Daoy (cell line): ENCODE results near the gene PCYT2. TPM values are rescaled to one million over a fixed set of nuclear protein-coding genes. Genes with fewer than 3 reads are reported as not detected.
"Not testable (repeated sequence)": the region's sequence is repeated elsewhere in the genome, so short reads cannot be mapped to it uniquely, and the experiment has no call there.

Source experiments
- DNase-seq: peaks from one replicate; pipeline ENCODE4 v3.0.0-alpha.2; 2015; ENCODE audit warnings: low read depth
- total RNA-seq: library from RNA; depleted of rRNA; stranded (reverse); fragments of >200 nt; shearing (Covaris generic); gene quantifications from 2 replicates; pipeline ENCODE4 v1.2.3, GENCODE V29; 2014; rRNA removed

Gene PCYT2
- total RNA-seq = 17.9 and 34.9 TPM in 2 replicates

GRCh38 chr17:81911277-81911961 lies at the start of gene PCYT2:
PCYT2 (minus strand) TSS chr17:81911399; CDS start chr17:81911355, 44 bp downstream.
- DNase-seq = peak; percentile 94

GRCh38 chr17:81960130-81960958 lies 49.1 kb upstream of the PCYT2 start:
- peak; percentile 32 for DNase-seq

GRCh38 chr17:81959362-81960129 lies 48.3 kb upstream of the PCYT2 start:
- DNase-seq = peak; percentile 76

GRCh38 chr17:81958633-81959342 lies 47.6 kb upstream of the PCYT2 start:
- DNase-seq = no peak

- DNase-seq = no peak
These were observed 46.7 kb upstream of the PCYT2 start for GRCh38 chr17:81957691-81958432.

GRCh38 chr17:81956607-81957589 lies 45.7 kb upstream of the PCYT2 start:
- DNase-seq = no peak

- no peak for DNase-seq
These were observed 44.8 kb upstream of the PCYT2 start for GRCh38 chr17:81955756-81956544.

- DNase-seq = no peak
These were observed 44.0 kb upstream of the PCYT2 start for GRCh38 chr17:81955058-81955681.

- no peak for DNase-seq
These were observed 43.2 kb upstream of the PCYT2 start for GRCh38 chr17:81954131-81955057.

GRCh38 chr17:81953443-81953842 lies 42.2 kb upstream of the PCYT2 start:
- not testable (repeated sequence) for DNase-seq

- no peak for DNase-seq
These were observed 41.6 kb upstream of the PCYT2 start for GRCh38 chr17:81952792-81953228.

- no peak for DNase-seq
These were observed 40.8 kb upstream of the PCYT2 start for GRCh38 chr17:81951785-81952684.

GRCh38 chr17:81950501-81950900 lies 39.3 kb upstream of the PCYT2 start:
- DNase-seq = no peak

GRCh38 chr17:81948635-81949378 lies 37.6 kb upstream of the PCYT2 start:
- DNase-seq = no peak

GRCh38 chr17:81947189-81947588 lies 36.0 kb upstream of the PCYT2 start, which contains the start of gene MYADML2:
MYADML2 (minus strand) TSS chr17:81947233; CDS start chr17:81941741, 5,492 bp downstream.
- DNase-seq = no peak
